ENCODE results near the gene DLX2.

DLX2 gene

DNA sequence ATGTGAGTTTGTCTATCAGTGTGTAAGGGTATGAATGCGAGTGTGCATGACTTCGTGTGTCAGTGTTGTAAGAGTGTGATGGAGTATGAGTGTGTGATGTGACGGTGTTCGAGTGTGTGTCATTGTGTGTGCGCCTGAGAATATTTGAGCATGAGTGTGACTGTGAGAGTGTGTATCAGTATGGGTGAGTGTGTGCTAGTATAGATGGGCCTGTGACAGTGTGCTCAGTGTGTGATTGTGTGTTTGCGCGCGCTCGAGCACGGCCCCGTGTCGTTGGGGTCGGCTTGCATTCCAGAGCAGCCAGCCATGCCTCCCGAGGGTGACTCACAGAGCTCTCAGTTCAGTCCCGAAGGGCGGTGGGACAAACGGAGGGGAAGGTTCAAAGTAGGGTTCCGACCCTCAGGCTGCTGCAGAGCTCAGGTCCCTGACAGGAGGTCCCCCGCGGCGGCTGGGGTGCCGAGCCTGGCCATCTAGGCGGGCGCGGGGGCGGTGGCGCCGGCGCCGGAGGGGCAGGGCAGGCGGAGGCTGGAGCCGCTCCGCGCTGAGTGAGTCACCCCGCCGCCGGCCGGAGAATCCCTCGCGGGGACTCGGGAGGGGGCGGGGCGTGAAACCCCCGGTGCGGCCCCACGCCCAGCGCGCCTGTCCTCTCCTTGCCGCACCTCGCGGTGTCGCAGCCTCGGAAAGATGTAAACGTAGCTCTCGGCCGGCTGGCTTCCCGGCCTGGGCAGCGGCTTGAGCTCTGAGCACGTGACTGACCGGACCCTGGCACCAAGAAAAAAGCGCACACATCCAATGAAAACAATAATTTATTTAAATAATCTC lies 3.8 kb downstream of the DLX2 start:
- DNase-seq (ENCODE audit: low spot score), result no peak
- ChIA-PET CTCF (interaction anchor here (1.6 kb wide), 1 partner anchor 28 kb away, joined by 6 read pairs; no protein-coding TSS in a partner anchor), POLR2A (ENCODE audit: low non-redundant PET) (no interaction called here)
- TF ChIP-seq, protein P1, sequence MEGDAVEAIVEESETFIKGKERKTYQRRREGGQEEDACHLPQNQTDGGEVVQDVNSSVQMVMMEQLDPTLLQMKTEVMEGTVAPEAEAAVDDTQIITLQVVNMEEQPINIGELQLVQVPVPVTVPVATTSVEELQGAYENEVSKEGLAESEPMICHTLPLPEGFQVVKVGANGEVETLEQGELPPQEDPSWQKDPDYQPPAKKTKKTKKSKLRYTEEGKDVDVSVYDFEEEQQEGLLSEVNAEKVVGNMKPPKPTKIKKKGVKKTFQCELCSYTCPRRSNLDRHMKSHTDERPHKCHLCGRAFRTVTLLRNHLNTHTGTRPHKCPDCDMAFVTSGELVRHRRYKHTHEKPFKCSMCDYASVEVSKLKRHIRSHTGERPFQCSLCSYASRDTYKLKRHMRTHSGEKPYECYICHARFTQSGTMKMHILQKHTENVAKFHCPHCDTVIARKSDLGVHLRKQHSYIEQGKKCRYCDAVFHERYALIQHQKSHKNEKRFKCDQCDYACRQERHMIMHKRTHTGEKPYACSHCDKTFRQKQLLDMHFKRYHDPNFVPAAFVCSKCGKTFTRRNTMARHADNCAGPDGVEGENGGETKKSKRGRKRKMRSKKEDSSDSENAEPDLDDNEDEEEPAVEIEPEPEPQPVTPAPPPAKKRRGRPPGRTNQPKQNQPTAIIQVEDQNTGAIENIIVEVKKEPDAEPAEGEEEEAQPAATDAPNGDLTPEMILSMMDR (conservative IDR thresholded peaks at IDR 0.05; ENCODE audit: low read depth), result no peak
- peak overlapping the region; percentile 100 for H3K27ac ChIP-seq

DNA sequence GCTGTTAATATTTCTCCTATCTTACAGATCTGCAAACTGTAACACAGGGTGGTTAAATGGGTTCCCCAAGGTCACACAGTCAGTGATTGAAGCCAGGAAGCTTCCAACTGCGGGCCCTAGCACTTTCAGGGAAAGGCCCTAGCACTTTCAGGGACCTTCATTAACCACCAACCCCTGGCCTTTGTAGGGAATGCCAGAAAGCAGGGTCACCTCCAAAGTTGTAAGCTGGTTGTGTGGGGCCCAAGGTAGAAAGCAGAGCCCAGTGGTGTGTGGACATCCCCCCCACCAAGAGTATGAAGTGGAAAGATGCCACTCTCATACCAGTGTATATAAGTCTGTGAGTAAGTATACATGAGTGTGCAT lies 4.4 kb downstream of the DLX2 start:
- POLR2A ChIA-PET (ENCODE audit: low non-redundant PET), result no interaction called here
- DNase-seq (ENCODE audit: low spot score), result no peak

DNA sequence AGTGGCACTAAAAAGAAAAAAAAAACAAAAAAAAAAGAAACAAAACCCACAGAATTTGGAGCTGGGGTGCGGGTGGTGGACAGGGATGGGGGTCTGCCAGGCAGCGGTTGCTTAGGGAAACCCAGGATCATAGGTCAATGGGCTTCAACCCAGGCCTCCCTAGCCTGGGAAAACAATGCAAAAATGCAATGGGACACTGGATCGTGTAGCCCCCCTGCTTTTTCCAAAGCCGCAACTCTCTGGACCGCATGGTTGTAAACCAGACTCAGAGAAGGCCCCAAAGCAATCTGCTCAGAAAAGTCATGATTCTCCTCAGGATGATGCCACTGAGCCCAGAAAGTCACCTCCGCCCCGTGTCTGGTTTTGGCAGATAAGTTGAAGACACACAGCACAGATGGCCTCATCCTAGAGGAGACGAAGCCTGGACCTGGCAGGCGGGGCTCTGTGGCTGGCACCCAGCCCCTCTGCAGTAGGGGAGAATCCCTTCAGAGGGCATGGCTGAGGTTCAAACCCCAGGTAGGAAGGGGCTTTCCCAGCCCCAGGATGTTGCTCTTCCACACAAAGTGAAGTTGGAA lies 5.1 kb downstream of the DLX2 start:
- DNase-seq (ENCODE audit: low spot score), result no peak
- peak overlapping the region; percentile 100 for H3K27ac ChIP-seq
- POLR2A ChIA-PET (ENCODE audit: low non-redundant PET), result interaction anchor here (0.6 kb wide), 1 partner anchor 88 kb away, joined by 3 read pairs; no protein-coding TSS in a partner anchor
- CTCF ChIA-PET, result interaction anchor here (0.7 to 0.8 kb wide), 3 partner anchors 30 to 364 kb away, joined by 3 to 4 read pairs (median 3); no protein-coding TSS in a partner anchor
- TF ChIP-seq, protein P1 (conservative IDR thresholded peaks at IDR 0.05; ENCODE audit: low read depth), result no peak

More for the DNA sequence above, 4.4 kb downstream of the DLX2 start:
- peak overlapping the region; percentile 100 for H3K27ac ChIP-seq
- CTCF ChIA-PET, result no interaction called here
- TF ChIP-seq, protein P1 (conservative IDR thresholded peaks at IDR 0.05; ENCODE audit: low read depth), result no peak

DNA sequence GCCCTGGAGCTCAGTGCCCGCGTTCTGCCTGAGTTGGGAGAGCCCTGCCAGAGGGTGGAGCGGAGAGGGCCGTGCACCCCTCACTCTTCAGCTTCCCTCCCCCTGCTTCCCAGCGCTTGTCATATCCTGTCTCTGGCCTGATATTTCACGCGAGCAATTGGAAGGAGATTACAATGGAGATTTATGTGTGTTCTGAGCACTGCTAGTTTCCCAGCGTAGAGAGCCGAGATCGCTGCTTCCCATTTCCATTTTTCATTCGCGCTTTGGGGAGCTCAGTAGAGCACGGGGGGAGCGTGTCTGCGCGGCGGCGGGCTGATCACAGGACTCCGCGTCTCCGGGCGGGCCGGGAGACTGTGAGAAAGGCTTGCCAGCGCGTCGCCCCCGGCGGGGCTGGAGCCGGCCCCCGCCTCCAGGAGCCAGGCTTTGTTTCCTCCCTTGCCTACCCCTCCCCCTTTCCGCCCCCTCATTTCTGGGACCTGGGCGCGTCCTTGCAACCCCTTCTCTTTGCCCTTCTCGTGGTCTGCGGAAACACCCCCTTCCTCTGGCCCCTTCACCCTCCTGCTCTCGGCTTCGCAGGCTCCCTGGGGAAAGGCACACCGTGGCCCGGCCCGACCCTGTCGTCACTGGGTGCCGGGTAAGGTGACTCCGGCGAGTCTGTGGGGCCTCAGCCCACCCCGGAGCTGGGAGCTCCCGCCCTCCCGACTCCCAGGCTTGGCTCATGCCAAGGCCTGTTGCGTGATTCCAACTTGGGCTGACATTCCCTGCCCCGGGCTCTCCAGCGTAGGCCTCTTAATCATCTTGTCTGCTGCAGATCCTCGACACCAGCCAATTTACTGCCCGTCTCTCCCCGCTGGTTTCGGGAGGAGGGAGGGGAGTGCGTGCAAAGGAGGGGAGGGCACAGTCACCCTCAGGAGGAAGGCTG lies 5.8 kb downstream of the DLX2 start:
- H3K27ac ChIP-seq, result peak overlapping the region; percentile 100
- TF ChIP-seq, protein P1 (conservative IDR thresholded peaks at IDR 0.05; ENCODE audit: low read depth), result no peak
- ChIA-PET CTCF (interaction anchor here (0.6 to 0.9 kb wide), 6 partner anchors 31 to 365 kb away, joined by 3 to 5 read pairs (median 4); no protein-coding TSS in a partner anchor), POLR2A (ENCODE audit: low non-redundant PET) (interaction anchor here (0.5 to 1.2 kb wide), 3 partner anchors 12 to 88 kb away, joined by 3 to 6 read pairs (median 3); partner anchors contain the start of gene DLX1)
- DNase-seq (ENCODE audit: low spot score), result peak; percentile 83

DNA sequence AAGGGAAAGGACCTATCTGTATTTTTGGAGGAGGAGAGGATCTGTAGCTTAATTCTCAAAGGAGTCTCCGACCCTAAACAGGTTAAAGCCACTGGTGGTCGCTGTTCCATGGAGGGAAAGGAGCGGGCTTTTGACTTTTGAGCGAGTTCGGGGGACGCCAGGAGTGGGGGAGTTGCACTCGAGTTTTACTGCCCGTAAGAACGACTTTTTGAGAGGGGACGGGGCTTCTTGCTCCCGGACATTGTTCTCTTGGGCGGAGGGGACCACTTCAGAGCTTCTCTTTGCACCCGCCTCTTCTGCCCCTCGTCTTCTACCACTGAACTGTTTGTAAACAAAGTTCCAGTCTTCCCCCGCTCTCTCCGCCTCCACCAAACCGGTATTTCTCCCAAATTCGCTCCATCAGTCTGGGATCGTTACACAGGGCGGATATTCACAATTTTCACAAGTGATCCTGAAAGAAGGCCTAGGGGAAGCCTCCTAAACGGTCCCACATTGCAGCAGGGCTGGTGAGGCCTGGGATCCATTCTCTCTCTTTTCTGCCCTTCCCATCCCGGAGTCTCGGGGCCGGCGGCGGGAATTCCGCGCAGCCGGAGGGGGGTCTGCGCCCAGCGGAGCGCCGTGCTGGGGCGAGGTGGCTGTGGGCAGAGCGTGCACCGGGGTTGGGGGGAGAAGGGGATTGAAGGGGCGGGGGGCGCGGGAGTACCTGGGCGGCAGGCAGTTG lies 6.6 kb downstream of the DLX2 start:
- H3K27ac ChIP-seq, result peak overlapping the region; percentile 100

More for the DNA sequence above, 6.6 kb downstream of the DLX2 start:
- TF ChIP-seq, protein P1 (conservative IDR thresholded peaks at IDR 0.05; ENCODE audit: low read depth), result peak; percentile 50
- no peak for DNase-seq (ENCODE audit: low spot score)
- POLR2A ChIA-PET (ENCODE audit: low non-redundant PET), result interaction anchor here (1.2 kb wide), 1 partner anchor 11 kb away, joined by 6 read pairs; the partner anchor contains the start of gene DLX1
- CTCF ChIA-PET, result interaction anchor here (0.6 to 0.9 kb wide), 5 partner anchors 38 to 392 kb away, joined by 3 to 5 read pairs (median 3); no protein-coding TSS in a partner anchor

Measured in RWPE1 (cell line).